Right lobe of liver (tissue), 6 donors: ENCODE measurements around the gene OVOL3. TPM values are rescaled to one million over a fixed set of nuclear protein-coding genes. Genes with fewer than 3 reads are reported as not detected.

Experiments used
- ATAC-seq, 4 donors: fragments of 200-7000 bp; cut with Tn5 transposase; one replicate each; pipeline ENCODE4 v1.9.1; 2020; ENCODE audit warnings: mild to moderate bottlenecking in 4 of 4, moderate library complexity in 4 of 4
- DNase-seq, 3 donors: peaks; one replicate each; pipeline ENCODE4 v3.0.0-alpha.2; 2020
- H3K27ac ChIP-seq, 3 donors: fragments of 200-600 bp; one replicate each; pipeline ENCODE4 v1.8.0; 2022
- H3K27me3 ChIP-seq, 2 donors: fragments of 200-600 bp; one replicate each; pipeline ENCODE4 v1.8.0; 2022
- H3K36me3 ChIP-seq, 4 donors: fragments of 200-600 bp; sonication (generic) in 1 of 4; one replicate each; pipeline versions ENCODE4 v1.5.1 to v1.8.0; 2017 to 2022; ENCODE audit warnings: control low read depth in 1 of 4
- H3K4me1 ChIP-seq, 4 donors: fragments of 200-600 bp; sonication (generic) in 1 of 4; one replicate each; pipeline versions ENCODE4 v1.5.1 to v1.8.0; 2017 to 2022; ENCODE audit warnings: control low read depth in 1 of 4
- H3K4me3 ChIP-seq, 3 donors: fragments of 200-600 bp; one replicate each; pipeline ENCODE4 v1.8.0; 2022
- H3K9me3 ChIP-seq, 4 donors: fragments of 200-600 bp; sonication (generic) in 1 of 4; one replicate each; pipeline versions ENCODE4 v1.5.1 to v1.8.0; 2017 to 2022; ENCODE audit warnings: control low read depth in 1 of 4
- POLR2A ChIP-seq: fragments of 450-650 bp; IDR thresholded peaks from one replicate; pipeline ENCODE4 v1.6.1; 2017; ENCODE audit warnings: antibody characterized with exemption, mild to moderate bottlenecking
- WGBS: methylation state at CpG from one replicate; pipeline ENCODE4 v1.1.6; 2018; ENCODE audit warnings: low coverage, low lambda C conversion rate; ENCODE audit not compliant: insufficient coverage; ENCODE audit errors: missing lambda C conversion rate; 5-methylcytosine and 5-hydroxymethylcytosine counted together
- intact Hi-C, 2 donors: fragments of 100-400 bp; cut with DNase I; formaldehyde crosslinking; loops; one replicate each; pipeline versions ENCODE4 v1.11.2 to v1.14.1; 2022
- total RNA-seq, 6 experiments: library from RNA; depleted of rRNA in 2 of 6; stranded (reverse); fragments of >200 nt in 2 of 6; fragmentation: NEBNext Ultra II Directional in 3 of 6; extraction: Animal tissue kit (Norgen Biotek cat#: 25700) in 3 of 6; gene quantifications; one replicate each; pipeline versions ENCODE4 v1.1.0 to v1.2.4, GENCODE V29; 2016 to 2023
- TF ChIP-seq, protein P1 (sequence below), 4 donors: fragments of 200-600 bp in 3 of 4; fragments of 450-650 bp in 1 of 4; IDR thresholded peaks; one replicate each; pipeline versions ENCODE4 v1.5.1 to v1.8.0; 2016 to 2022; ENCODE audit warnings: antibody characterized with exemption in 4 of 4, mild to moderate bottlenecking in 2 of 4
- donor health status: DM: no; HTN: yes; CAD: no.
- donor health status: DM: no; HTN: no; CAD: no.
- donor health status: DM: no; HTN: no; CAD: no.
- donor health status: DM: no; HTN: yes; CAD: no.
- donor health status: DM: no; HTN: yes; CAD: no.

The OVOL3 gene
- total RNA-seq, 6 experiments from 2014 or later = not detected

DNA sequence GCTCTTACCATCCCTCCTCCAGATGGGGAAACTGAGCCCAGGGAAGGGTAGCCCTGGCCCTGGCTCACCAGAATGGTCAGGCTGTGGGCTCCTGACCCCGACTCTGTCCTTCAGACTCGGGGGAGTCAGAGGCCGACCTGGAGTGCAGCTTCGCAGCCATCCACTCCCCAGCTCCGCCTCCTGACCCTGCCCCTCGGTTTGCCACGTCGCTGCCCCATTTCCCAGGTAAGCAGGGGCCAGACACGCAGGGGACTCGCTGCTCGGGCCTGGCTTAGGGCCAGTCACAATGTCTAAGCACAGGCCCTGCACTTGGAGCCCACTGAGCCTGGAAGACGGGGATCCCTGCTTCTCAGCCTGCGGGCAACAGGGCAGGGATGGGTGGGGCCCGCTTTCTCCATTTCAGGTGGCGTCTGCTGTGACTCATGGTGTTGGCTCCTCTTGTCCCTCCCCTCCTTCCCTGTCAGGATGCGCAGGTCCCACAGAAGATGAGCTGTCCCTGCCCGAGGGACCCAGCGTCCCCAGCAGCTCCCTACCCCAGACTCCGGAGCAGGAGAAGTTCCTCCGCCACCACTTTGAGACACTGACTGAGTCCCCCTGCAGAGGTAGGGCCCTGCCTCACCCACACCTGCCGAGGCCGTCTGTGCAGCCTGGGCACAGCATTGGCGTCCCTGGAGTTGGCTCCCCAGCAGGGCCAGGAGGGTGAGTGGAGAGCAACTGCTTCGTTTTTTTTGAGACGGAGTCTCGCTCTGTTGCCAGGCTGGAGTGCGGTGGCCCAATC lies 9.2 kb upstream of the OVOL3 start:
- DNase-seq = no peak
- intact Hi-C loops = no loop called here
- WGBS = 80% methylated on average over 4 of the region's 27 CpGs
- Histone ChIP-seq H3K27ac (no peak overlapping the region), H3K9me3 (no peaks in the 10 kb centered on the region), H3K4me1 (no peaks in the 10 kb centered on the region), H3K4me3 (no peak overlapping the region), H3K27me3 (no peaks in the 10 kb centered on the region), H3K36me3 (no peaks in the 10 kb centered on the region)
- TF ChIP-seq POLR2A = no peak
- TF ChIP-seq, protein P1, sequence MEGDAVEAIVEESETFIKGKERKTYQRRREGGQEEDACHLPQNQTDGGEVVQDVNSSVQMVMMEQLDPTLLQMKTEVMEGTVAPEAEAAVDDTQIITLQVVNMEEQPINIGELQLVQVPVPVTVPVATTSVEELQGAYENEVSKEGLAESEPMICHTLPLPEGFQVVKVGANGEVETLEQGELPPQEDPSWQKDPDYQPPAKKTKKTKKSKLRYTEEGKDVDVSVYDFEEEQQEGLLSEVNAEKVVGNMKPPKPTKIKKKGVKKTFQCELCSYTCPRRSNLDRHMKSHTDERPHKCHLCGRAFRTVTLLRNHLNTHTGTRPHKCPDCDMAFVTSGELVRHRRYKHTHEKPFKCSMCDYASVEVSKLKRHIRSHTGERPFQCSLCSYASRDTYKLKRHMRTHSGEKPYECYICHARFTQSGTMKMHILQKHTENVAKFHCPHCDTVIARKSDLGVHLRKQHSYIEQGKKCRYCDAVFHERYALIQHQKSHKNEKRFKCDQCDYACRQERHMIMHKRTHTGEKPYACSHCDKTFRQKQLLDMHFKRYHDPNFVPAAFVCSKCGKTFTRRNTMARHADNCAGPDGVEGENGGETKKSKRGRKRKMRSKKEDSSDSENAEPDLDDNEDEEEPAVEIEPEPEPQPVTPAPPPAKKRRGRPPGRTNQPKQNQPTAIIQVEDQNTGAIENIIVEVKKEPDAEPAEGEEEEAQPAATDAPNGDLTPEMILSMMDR (IDR thresholded peaks at IDR 0.05) = no peak
- ATAC-seq = no peak

DNA sequence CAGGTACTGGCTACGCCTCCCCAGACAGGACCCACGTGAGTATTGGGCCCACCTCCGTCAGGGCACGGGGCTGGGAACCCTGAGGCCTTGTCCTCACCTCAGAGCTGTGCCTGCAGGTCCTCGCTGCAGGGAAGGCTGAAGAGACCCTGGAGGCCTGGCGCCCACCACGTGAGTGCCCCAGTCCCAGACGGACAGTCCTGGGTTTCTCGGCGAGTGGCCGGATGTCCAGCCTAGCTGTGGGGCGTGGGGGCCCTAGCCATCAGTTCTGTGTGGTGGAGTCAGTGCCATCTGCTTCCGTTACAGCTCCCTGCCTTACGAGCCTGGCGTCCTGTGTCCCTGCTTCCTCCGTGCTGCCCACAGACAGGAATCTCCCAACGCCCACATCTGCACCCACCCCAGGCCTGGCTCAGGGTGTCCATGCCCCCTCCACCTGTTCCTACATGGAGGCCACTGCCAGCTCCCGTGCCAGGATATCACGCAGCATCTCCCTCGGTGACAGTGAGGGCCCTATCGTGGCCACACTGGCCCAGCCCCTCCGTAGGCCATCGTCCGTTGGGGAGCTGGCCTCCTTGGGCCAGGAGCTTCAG lies 7.8 kb upstream of the OVOL3 start:
- Histone ChIP-seq H3K36me3 (no peaks in the 10 kb centered on the region), H3K27ac (no peak overlapping the region), H3K27me3 (no peaks in the 10 kb centered on the region), H3K4me3 (no peak overlapping the region), H3K9me3 (no peaks in the 10 kb centered on the region), H3K4me1 (no peaks in the 10 kb centered on the region)
- intact Hi-C loops = no loop called here
- TF ChIP-seq, protein P1 (IDR thresholded peaks at IDR 0.05) = no peak
- TF ChIP-seq POLR2A = no peak
- WGBS = 84% methylated on average over 3 of the region's 24 CpGs
- ATAC-seq (no peak), DNase-seq (no peak)

DNA sequence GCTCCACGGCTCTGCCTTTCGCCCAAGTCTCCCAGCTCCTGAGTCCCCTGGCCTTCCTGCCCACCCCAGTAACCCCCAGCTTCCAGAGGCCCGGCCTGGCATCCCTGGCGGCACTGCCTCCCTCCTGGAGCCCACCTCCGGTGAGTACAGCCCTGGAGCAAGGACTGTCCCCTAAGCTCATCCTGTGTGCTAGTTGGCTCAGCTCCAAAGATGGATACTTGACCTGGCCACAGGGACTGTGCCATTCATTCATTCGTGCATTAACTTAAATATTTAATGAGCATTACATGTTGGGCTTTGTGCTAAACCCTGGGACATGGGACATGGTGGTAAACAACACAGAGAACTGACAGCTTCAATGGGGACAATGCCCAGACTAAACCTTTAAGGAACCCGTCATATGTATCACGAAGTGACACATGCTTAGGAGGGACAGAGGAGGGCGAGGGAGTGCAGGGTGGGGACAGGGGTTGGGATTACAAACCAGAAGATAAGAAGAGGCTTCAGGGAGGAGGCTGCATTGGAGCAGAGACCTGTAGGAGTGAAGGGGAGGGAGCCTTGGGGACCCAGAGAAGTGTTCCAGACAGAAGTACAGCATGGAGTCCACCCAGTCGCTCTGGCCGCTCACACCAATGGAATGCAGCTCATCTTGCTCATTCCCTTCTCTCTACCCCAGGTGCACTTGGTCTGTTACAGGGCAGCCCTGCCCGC lies 6.9 kb upstream of the OVOL3 start:
- Histone ChIP-seq H3K4me3 (no peak overlapping the region), H3K27me3 (no peaks in the 10 kb centered on the region), H3K27ac (no peak overlapping the region), H3K36me3 (no peaks in the 10 kb centered on the region), H3K4me1 (no peaks in the 10 kb centered on the region), H3K9me3 (no peaks in the 10 kb centered on the region)
- DNase-seq (no peak), ATAC-seq (no peak)
- 90% methylated on average over 4 of the region's 12 CpGs for WGBS
- TF ChIP-seq POLR2A = no peak
- TF ChIP-seq, protein P1 (IDR thresholded peaks at IDR 0.05) = no peak
- intact Hi-C loops = no loop called here

DNA sequence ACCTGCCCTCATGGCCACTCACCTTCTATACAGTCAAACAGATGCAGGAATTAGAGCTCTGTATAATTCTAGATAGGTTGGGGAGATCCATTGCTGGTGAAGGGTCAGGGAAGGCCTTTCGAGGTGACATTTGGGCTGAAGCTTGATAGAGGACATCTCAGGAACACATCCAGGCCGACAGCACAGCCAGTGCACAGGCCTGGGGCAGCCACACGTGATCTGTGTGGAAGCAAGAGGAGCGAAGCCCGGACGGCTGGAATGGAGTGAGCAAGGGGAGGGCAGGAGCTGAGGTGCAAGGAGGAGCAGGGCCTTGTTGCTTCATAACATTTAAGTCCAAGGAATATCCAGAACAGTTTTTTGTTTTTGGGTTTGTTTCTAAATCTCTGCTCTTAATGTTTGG lies 4.5 kb upstream of the OVOL3 start:
- no peaks in the 10 kb centered on the region for H3K36me3 ChIP-seq
- no peak for DNase-seq

More for the DNA sequence above, 4.5 kb upstream of the OVOL3 start:
- Histone ChIP-seq H3K9me3 (no peaks in the 10 kb centered on the region), H3K4me1 (no peaks in the 10 kb centered on the region), H3K4me3 (no peak overlapping the region), H3K27ac (no peak overlapping the region), H3K27me3 (no peaks in the 10 kb centered on the region)
- intact Hi-C loops = no loop called here
- 89% methylated on average over 5 of the region's 6 CpGs for WGBS
- TF ChIP-seq, protein P1 (IDR thresholded peaks at IDR 0.05) = no peak
- no peak for TF ChIP-seq POLR2A
- ATAC-seq = no peak
